Keratinocyte (primary cell): ENCODE data around the gene XAGE1B. TPM values are rescaled to one million over a fixed set of nuclear protein-coding genes. Genes with fewer than 3 reads are reported as not detected.
"Not testable (repeated sequence)": the region's sequence is repeated elsewhere in the genome, so short reads cannot be mapped to it uniquely, and the experiment has no call there.

ENCODE experiments used
- DNase-seq: peaks from one replicate; pipeline ENCODE4 v3.0.0-alpha.2; 2011; ENCODE audit warnings: low read depth, missing footprints, low spot score
- FAIRE-seq: peaks from 2 replicates; lab custom pipeline; 2011; peaks lifted over from hg19 to GRCh38; lab: Jason Lieb, UNC
- H2AFZ ChIP-seq: 2 replicates; pipeline ENCODE4 v1.6.0; 2012; ENCODE audit warnings: low read length, control low read depth, inconsistent platforms; ENCODE audit not compliant: control insufficient read depth
- H3K27ac ChIP-seq: 2 replicates; pipeline ENCODE4 v1.5.1; 2011; ENCODE audit warnings: low read length; ENCODE audit not compliant: control insufficient read depth, insufficient read depth
- H3K27me3 ChIP-seq: 3 replicates; pipeline ENCODE4 v1.6.0; 2011; ENCODE audit warnings: low read length; ENCODE audit not compliant: control insufficient read depth, insufficient read depth; ENCODE audit errors: extremely low read depth
- H3K36me3 ChIP-seq, 2 experiments: 2 replicates in 1 of 2; 3 replicates in 1 of 2; pipeline ENCODE4 v1.5.1; 2011; ENCODE audit warnings: low read length in 2 of 2, mild to moderate bottlenecking in 1 of 2; ENCODE audit not compliant: control insufficient read depth in 2 of 2, insufficient read depth in 2 of 2; ENCODE audit errors: extremely low read depth in 1 of 2
- H3K4me1 ChIP-seq: 3 replicates; pipeline ENCODE4 v1.5.1; 2011; ENCODE audit warnings: low read length; ENCODE audit not compliant: control insufficient read depth, insufficient read depth; ENCODE audit errors: extremely low read depth
- H3K4me2 ChIP-seq: 3 replicates; pipeline ENCODE4 v1.6.0; 2011; ENCODE audit warnings: low read depth, low read length; ENCODE audit not compliant: control insufficient read depth, insufficient read depth; ENCODE audit errors: extremely low read depth
- H3K4me3 ChIP-seq, 3 experiments: fragments of 200-600 bp in 1 of 3; sonication (generic) in 1 of 3; 2 replicates in 2 of 3; 3 replicates in 1 of 3; pipeline ENCODE4 v1.5.1; 2011 to 2016; ENCODE audit warnings: low read length in 3 of 3, mild to moderate bottlenecking in 3 of 3, control low read depth in 2 of 3, inconsistent platforms in 1 of 3, low read depth in 1 of 3, mixed read lengths in 1 of 3, mixed run types in 1 of 3, moderate library complexity in 1 of 3; ENCODE audit not compliant: control insufficient read depth in 2 of 3, insufficient read depth in 2 of 3; ENCODE audit errors: extremely low read depth in 1 of 3
- H3K79me2 ChIP-seq: 2 replicates; pipeline ENCODE4 v1.6.0; 2012; ENCODE audit warnings: low read length; ENCODE audit not compliant: control insufficient read depth, insufficient read depth
- H3K9ac ChIP-seq: 3 replicates; pipeline ENCODE4 v1.6.0; 2011; ENCODE audit warnings: low read length; ENCODE audit not compliant: control insufficient read depth, insufficient read depth; ENCODE audit errors: extremely low read depth
- H3K9me1 ChIP-seq: 3 replicates; pipeline ENCODE4 v1.6.0; 2011; ENCODE audit warnings: low read length; ENCODE audit not compliant: control insufficient read depth, insufficient read depth; ENCODE audit errors: extremely low read depth
- H3K9me3 ChIP-seq: 2 replicates; pipeline ENCODE4 v1.5.1; 2012; ENCODE audit warnings: low read depth, low read length; ENCODE audit not compliant: control insufficient read depth
- H4K20me1 ChIP-seq: 3 replicates; pipeline ENCODE4 v1.6.0; 2011; ENCODE audit warnings: low read length; ENCODE audit not compliant: control insufficient read depth, insufficient read depth; ENCODE audit errors: extremely low read depth
- EZH2 ChIP-seq: IDR thresholded peaks from one replicate; pipeline ENCODE4 v1.6.1; 2012; ENCODE audit warnings: inconsistent platforms, mild to moderate bottlenecking, low read length, moderate library complexity
- dilution Hi-C: fragments of 300-500 bp; cut with MboI; formaldehyde crosslinking; loops from one replicate; pipeline ENCODE4 v1.7.0; 2020; ENCODE audit warnings: low sequenced_read_pairs; ENCODE audit not compliant: extremely low pct_ligation_motif_present
- polyA minus RNA-seq, 3 experiments: library from RNA; depleted of rRNA, polyadenylated mRNA; stranded (reverse); fragments of >200 nt; gene quantifications; 1 replicate in 1 of 3; 2 replicates in 1 of 3; 3 replicates in 1 of 3; pipeline ENCODE4 v1.2.3, GENCODE V29; 2011
- polyA plus RNA-seq, 5 experiments: library from polyadenylated mRNA; depleted of rRNA in 3 of 5; stranded (reverse) in 3 of 5; stranded (forward) in 1 of 5; unstranded in 1 of 5; fragments of >200 nt; gene quantifications; 1 replicate in 1 of 5; 2 replicates in 3 of 5; 3 replicates in 1 of 5; pipeline versions ENCODE4 v1.2.1 to v1.2.3, GENCODE V29; 2011 to 2012; ENCODE audit warnings: missing spikeins in 2 of 5, low read depth in 1 of 5, low replicate concordance in 1 of 5
- TF ChIP-seq, protein P1 (sequence below), 3 experiments: IDR thresholded peaks in 1 of 3; conservative IDR thresholded peaks in 1 of 3; optimal IDR thresholded peaks in 1 of 3; 2 replicates in 2 of 3; 3 replicates in 1 of 3; pipeline versions ENCODE3 to v1.5.1; 2011; ENCODE audit warnings: low read length in 3 of 3, mild to moderate bottlenecking in 3 of 3, moderate library complexity in 2 of 3, control low read depth in 1 of 3, inconsistent platforms in 1 of 3; ENCODE audit not compliant: insufficient read depth in 2 of 3; ENCODE audit errors: extremely low read depth in 1 of 3

The XAGE1B gene, protein sequence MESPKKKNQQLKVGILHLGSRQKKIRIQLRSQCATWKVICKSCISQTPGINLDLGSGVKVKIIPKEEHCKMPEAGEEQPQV
- polyA plus RNA-seq (not detected in 3 replicates), polyA minus RNA-seq (not detected in 3 replicates)
- not detected for polyA plus RNA-seq (2011; ENCODE audit: low read depth)
- polyA plus RNA-seq (2011; cell fraction: cytosol; rRNA removed), result not detected in 2 replicates
- not detected in 2 replicates for polyA plus RNA-seq (2011; cell fraction: nucleus; rRNA removed)
- not detected in 2 replicates for polyA plus RNA-seq (2012; ENCODE audit: low replicate concordance)
- polyA minus RNA-seq (2011; cell fraction: cytosol; rRNA and poly(A)+ RNA removed), result not detected
- not detected in 2 replicates for polyA minus RNA-seq (2011; cell fraction: nucleus; rRNA and poly(A)+ RNA removed)

DNA sequence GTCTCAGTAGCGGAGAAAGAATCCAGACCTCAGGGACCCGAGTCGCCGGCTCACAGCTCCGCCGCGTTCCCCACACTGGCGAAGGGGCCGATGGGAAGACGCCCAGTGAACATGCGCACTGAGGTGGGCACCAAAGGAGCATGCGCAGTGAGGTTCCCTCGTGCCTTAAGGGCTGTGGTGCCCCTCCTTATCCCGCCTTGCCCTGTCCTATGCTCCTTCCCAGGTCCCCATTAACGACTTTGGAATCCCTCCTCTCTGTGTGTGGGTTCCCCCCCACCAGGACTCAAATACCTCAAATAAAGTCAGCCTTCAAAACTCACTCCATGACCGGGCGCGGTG is at the start of gene XAGE1B:
TSS of gene XAGE1B (minus strand) at position 77 of the 339 bp plus-strand sequence. CDS start 1,536 bp downstream, outside the sequence.
- H3K4me3 ChIP-seq, H3K27ac ChIP-seq, H3K9ac ChIP-seq, dilution Hi-C loops, H4K20me1 ChIP-seq, FAIRE-seq, H3K79me2 ChIP-seq, H3K4me2 ChIP-seq, H3K4me1 ChIP-seq, H2AFZ ChIP-seq, H3K27me3 ChIP-seq, H3K9me1 ChIP-seq, H3K36me3 ChIP-seq, H3K9me3 ChIP-seq, DNase-seq: not testable (repeated sequence)

DNA sequence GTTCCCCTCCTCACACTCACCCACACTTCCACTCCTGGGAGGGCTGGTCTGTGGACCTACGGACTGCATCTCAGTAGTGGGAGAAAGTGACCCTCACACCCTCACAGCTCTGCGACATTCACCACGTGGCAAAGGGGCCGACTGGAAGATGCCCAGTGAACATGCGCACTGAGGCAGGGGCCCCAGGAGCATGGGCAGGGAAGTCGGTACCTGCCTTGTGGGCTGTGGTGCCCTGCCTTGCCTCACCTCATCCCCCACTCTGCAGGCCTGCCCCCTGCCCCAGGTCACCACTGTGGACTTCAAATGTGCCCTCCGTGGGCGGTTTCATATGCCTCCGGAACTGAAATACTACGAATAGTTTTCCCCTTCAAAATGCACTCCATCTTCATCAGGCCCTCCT is 46.2 kb upstream of the XAGE1B start:
- H3K27ac ChIP-seq, result no peak overlapping the region
- dilution Hi-C loops, result no loop called here
- no peak overlapping the region for H3K4me3 ChIP-seq
- no peaks in the 10 kb centered on the region for H4K20me1 ChIP-seq
- H3K4me2 ChIP-seq, result no peak overlapping the region
- H3K36me3 ChIP-seq, result no peaks in the 10 kb centered on the region
- FAIRE-seq (no peak), DNase-seq (no peak)
- H3K79me2 ChIP-seq, result no peaks in the 10 kb centered on the region
- no peaks in the 10 kb centered on the region for H3K27me3 ChIP-seq
- no peaks in the 10 kb centered on the region for H3K4me1 ChIP-seq
- TF ChIP-seq EZH2, result no peak
- TF ChIP-seq, protein P1, sequence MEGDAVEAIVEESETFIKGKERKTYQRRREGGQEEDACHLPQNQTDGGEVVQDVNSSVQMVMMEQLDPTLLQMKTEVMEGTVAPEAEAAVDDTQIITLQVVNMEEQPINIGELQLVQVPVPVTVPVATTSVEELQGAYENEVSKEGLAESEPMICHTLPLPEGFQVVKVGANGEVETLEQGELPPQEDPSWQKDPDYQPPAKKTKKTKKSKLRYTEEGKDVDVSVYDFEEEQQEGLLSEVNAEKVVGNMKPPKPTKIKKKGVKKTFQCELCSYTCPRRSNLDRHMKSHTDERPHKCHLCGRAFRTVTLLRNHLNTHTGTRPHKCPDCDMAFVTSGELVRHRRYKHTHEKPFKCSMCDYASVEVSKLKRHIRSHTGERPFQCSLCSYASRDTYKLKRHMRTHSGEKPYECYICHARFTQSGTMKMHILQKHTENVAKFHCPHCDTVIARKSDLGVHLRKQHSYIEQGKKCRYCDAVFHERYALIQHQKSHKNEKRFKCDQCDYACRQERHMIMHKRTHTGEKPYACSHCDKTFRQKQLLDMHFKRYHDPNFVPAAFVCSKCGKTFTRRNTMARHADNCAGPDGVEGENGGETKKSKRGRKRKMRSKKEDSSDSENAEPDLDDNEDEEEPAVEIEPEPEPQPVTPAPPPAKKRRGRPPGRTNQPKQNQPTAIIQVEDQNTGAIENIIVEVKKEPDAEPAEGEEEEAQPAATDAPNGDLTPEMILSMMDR (optimal IDR thresholded peaks at IDR 0.05 in 1 of 3, IDR thresholded peaks at IDR 0.05 in 1 of 3, conservative IDR thresholded peaks at IDR 0.05 in 1 of 3; ENCODE audit: extremely low read depth in 1 of 3, insufficient read depth in 2 of 3, low read length in 3 of 3), result no peak
- no peaks in the 10 kb centered on the region for H3K9me3 ChIP-seq
- H2AFZ ChIP-seq, result no peak overlapping the region
- H3K9me1 ChIP-seq, result no peaks in the 10 kb centered on the region
- H3K9ac ChIP-seq, result no peak overlapping the region

DNA sequence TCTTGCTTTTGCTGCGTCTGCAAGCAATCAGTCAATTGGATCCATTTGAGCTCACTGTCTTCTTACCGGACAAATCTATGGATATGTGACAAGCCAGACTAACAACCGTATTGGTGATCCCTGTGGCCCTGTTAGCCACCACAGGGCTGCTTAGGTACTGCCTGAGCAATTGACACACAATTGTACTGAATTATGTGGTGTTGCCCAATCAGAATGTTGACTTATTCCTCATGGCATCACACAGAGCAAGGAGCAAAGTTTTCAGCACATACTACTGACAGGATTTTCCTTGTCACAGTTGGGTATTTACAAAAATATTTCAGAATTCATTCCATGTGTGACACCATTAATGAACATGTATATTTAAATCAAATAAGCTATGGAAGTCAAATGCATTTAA is 41.3 kb upstream of the XAGE1B start:
- Histone ChIP-seq H3K27me3 (no peaks in the 10 kb centered on the region), H3K4me3 (no peak overlapping the region), H3K36me3 (no peaks in the 10 kb centered on the region), H2AFZ (no peak overlapping the region), H3K27ac (no peak overlapping the region), H3K4me1 (no peaks in the 10 kb centered on the region), H3K9me3 (no peaks in the 10 kb centered on the region), H3K9ac (no peak overlapping the region), H4K20me1 (no peaks in the 10 kb centered on the region), H3K4me2 (no peak overlapping the region), H3K9me1 (no peaks in the 10 kb centered on the region), H3K79me2 (no peaks in the 10 kb centered on the region)
- no peak for FAIRE-seq
- TF ChIP-seq, protein P1 (optimal IDR thresholded peaks at IDR 0.05 in 1 of 3, IDR thresholded peaks at IDR 0.05 in 1 of 3, conservative IDR thresholded peaks at IDR 0.05 in 1 of 3; ENCODE audit: extremely low read depth in 1 of 3, insufficient read depth in 2 of 3, low read length in 3 of 3), result no peak
- TF ChIP-seq EZH2, result no peak
- DNase-seq, result no peak
- dilution Hi-C loops, result no loop called here
